HepG2 (cell line): ENCODE measurements around the gene SRF. TPM values are rescaled to one million over a fixed set of nuclear protein-coding genes. Genes with fewer than 3 reads are reported as not detected.

ENCODE experiments used
- CEBPG ChIP-seq: IDR thresholded peaks from 2 replicates; pipeline ENCODE4 v1.6.1; 2016
- EEA1 ChIP-seq: sonication (generic); formaldehyde crosslinking; IDR thresholded peaks from 2 replicates; pipeline ENCODE4 v1.5.1; 2020; ENCODE audit warnings: mild to moderate bottlenecking, missing genetic modification reagents, borderline replicate concordance
- FIP1L1 ChIP-seq: fragments of 200-400 bp; formaldehyde crosslinking; IDR thresholded peaks from 2 replicates; pipeline ENCODE4 v1.6.1; 2018; ENCODE audit warnings: low read depth, mild to moderate bottlenecking, low read length, moderate library complexity, borderline replicate concordance; ENCODE audit not compliant: insufficient read depth
- GFI1 ChIP-seq: sonication (generic); formaldehyde crosslinking; IDR thresholded peaks from 2 replicates; pipeline ENCODE4 v1.5.0; 2020; ENCODE audit warnings: missing genetic modification reagents, mild to moderate bottlenecking, borderline replicate concordance
- MED8 ChIP-seq: sonication (generic); formaldehyde crosslinking; IDR thresholded peaks from 2 replicates; pipeline ENCODE4 v1.8.1; 2023; ENCODE audit warnings: mild to moderate bottlenecking, missing genetic modification reagents; ENCODE audit not compliant: insufficient replicate concordance
- MZF1 ChIP-seq: sonication (generic); formaldehyde crosslinking; IDR thresholded peaks from 2 replicates; pipeline ENCODE4 v1.8.1; 2023; ENCODE audit warnings: mild to moderate bottlenecking, missing genetic modification reagents, borderline replicate concordance
- NR2F2 ChIP-seq: IDR thresholded peaks from 2 replicates; pipeline ENCODE4 v1.6.1; 2012; ENCODE audit warnings: low read depth, inconsistent platforms, borderline replicate concordance
- NRL ChIP-seq: sonication (generic); formaldehyde crosslinking; IDR thresholded peaks from 2 replicates; pipeline ENCODE4 v1.5.0; 2020; ENCODE audit warnings: missing genetic modification reagents, mild to moderate bottlenecking, moderate library complexity, borderline replicate concordance
- POLR2A ChIP-seq, 2 experiments: IDR thresholded peaks; 2 replicates each; pipeline ENCODE4 v1.6.1; 2011; ENCODE audit warnings: low read depth in 2 of 2, low read length in 2 of 2, mild to moderate bottlenecking in 1 of 2, moderate library complexity in 1 of 2; ENCODE audit not compliant: insufficient read depth in 1 of 2
- PTBP1 ChIP-seq: fragments of 200-400 bp; formaldehyde crosslinking; IDR thresholded peaks from 2 replicates; pipeline ENCODE4 v1.6.1; 2018; ENCODE audit warnings: low read length, low read depth; ENCODE audit not compliant: poor library complexity, severe bottlenecking
- SP2 ChIP-seq: sonication (generic); formaldehyde crosslinking; IDR thresholded peaks from 2 replicates; pipeline ENCODE4 v1.5.1; 2020; ENCODE audit warnings: mild to moderate bottlenecking, missing genetic modification reagents
- SP5 ChIP-seq: IDR thresholded peaks from 2 replicates; pipeline ENCODE4 v1.6.1; 2016; ENCODE audit warnings: low read depth, borderline replicate concordance
- ZNF12 ChIP-seq: sonication (generic); formaldehyde crosslinking; IDR thresholded peaks from 2 replicates; pipeline ENCODE4 v1.5.0; 2020; ENCODE audit warnings: missing genetic modification reagents
- ZNF367 ChIP-seq: sonication (generic); formaldehyde crosslinking; IDR thresholded peaks from 2 replicates; pipeline ENCODE4 v1.4.0; 2020; ENCODE audit warnings: missing genetic modification reagents, borderline replicate concordance
- ZNF891 ChIP-seq: sonication (generic); formaldehyde crosslinking; IDR thresholded peaks from 2 replicates; pipeline ENCODE4 v1.5.0; 2020; ENCODE audit warnings: mild to moderate bottlenecking, missing genetic modification reagents
- polyA plus RNA-seq, 8 experiments: library from polyadenylated mRNA; depleted of rRNA in 3 of 8; stranded (reverse) in 7 of 8; unstranded in 1 of 8; fragments of >200 nt; fragmentation: Illumina TruSeq in 4 of 8; extraction: Trizol in 4 of 8; gene quantifications; 2 replicates each; pipeline versions ENCODE4 v1.2.1 to v1.2.3, GENCODE V29; 2011 to 2016; ENCODE audit warnings: low read depth in 4 of 8, missing spikeins in 1 of 8, mixed read lengths in 1 of 8; ENCODE audit not compliant: insufficient read depth in 1 of 8
- total RNA-seq, 5 experiments: library from RNA; depleted of rRNA; stranded (reverse); fragments of >200 nt; fragmentation: Illumina TruSeq; extraction: Trizol; gene quantifications; 2 replicates each; pipeline ENCODE4 v1.2.3, GENCODE V29; 2016; ENCODE audit warnings: low read depth in 1 of 5
- TF ChIP-seq, protein P1 (sequence below): sonication (generic); formaldehyde crosslinking; IDR thresholded peaks from 2 replicates; pipeline ENCODE4 v1.8.0; 2022; ENCODE audit warnings: mild to moderate bottlenecking, missing genetic modification reagents, moderate library complexity
- TF ChIP-seq, protein P2 (sequence below): conservative IDR thresholded peaks from 2 replicates; pipeline ENCODE4 v1.6.1; 2018; ENCODE audit warnings: missing genetic modification reagents
- TF ChIP-seq, protein P3 (sequence below): sonication (generic); formaldehyde crosslinking; IDR thresholded peaks from 2 replicates; pipeline ENCODE4 v1.5.0; 2020; ENCODE audit warnings: missing genetic modification reagents
- TF ChIP-seq, protein P4 (sequence below), 2 experiments: sonication (generic) in 1 of 2; formaldehyde crosslinking in 1 of 2; IDR thresholded peaks; 2 replicates each; pipeline versions ENCODE4 v1.4.0 to v1.6.1; 2016 to 2020; ENCODE audit warnings: borderline replicate concordance in 1 of 2, low read depth in 1 of 2, mild to moderate bottlenecking in 1 of 2, missing genetic modification reagents in 1 of 2
- TF ChIP-seq, protein P5 (sequence below): IDR thresholded peaks from 2 replicates; pipeline ENCODE4 v1.6.1; 2018; ENCODE audit warnings: missing genetic modification reagents

The SRF gene
- total and polyA plus RNA-seq, 2 of the 13 experiments (the other 11 are each of a cell fraction or from before 2014, with no cell fraction given) = 25.5 to 44.1 TPM

DNA sequence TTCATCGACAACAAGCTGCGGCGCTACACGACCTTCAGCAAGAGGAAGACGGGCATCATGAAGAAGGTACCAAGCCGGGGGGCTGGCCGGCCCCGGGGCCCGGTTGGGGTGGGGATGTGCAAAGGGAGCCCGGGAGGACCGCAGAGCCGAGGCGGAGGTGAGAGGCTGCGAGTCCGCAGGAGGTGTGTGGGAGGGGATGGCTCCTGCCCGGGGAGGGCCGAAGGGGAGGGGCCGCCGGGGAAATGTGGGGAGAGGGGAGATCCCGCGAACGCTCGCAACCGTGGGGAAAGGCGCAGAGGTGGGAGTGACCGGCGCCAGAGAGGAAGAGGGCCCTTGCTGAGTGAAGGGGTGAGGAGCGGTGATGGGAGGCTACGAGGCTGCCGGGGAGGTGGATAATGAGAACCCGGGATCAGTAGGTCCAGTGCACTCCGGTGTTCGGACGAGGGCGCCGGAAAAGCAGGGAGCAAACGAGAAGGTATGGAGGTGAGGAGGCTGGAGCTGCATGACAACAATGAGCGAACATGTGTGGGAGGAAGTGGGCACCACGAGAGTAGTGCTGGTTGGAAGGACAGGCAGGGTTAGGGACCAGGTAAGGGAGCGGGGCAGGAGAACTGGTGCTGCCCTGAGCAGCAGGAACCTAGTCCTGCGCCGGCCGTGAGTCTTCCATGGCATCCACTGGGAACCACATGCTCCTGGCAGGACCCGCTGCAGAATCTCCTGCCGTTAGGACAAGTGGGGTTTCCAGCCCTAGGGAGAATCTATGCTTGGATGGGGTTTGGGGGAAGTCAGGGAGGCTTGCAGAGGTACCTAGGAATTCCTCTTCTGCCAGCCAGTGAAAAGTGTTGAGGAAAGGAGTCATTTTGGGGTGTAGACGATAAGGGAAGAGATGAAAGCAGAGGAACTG is 1.3 kb downstream of the SRF start (continued):
- TF ChIP-seq PTBP1 (no peak), ZNF367 (CRISPR knock-in tag) (no peak), FIP1L1 (no peak), CEBPG (no peak), ZNF12 (CRISPR knock-in tag) (no peak), ZNF891 (CRISPR knock-in tag) (no peak), MZF1 (CRISPR knock-in tag) (no peak), EEA1 (no peak; the same call in 1 of the 2 replicates), NR2F2 (no peak), POLR2A (IDR thresholded peaks at IDR 0.05; ENCODE audit: insufficient read depth in 1 of 2, low read depth in 2 of 2, low read length in 2 of 2) (0 out of 4 replicates have a peak, but pooled peaks of 1 of the 2 experiments have one; percentile 18), GFI1 (CRISPR knock-in tag) (no peak; the same call in 1 of the 2 replicates), SP2 (CRISPR knock-in tag) (peak; percentile 30; the same call in 1 of the 2 replicates), NRL (CRISPR knock-in tag) (no peak), MED8 (no peak), SP5 (CRISPR knock-in tag) (no peak)
- TF ChIP-seq, protein P1, sequence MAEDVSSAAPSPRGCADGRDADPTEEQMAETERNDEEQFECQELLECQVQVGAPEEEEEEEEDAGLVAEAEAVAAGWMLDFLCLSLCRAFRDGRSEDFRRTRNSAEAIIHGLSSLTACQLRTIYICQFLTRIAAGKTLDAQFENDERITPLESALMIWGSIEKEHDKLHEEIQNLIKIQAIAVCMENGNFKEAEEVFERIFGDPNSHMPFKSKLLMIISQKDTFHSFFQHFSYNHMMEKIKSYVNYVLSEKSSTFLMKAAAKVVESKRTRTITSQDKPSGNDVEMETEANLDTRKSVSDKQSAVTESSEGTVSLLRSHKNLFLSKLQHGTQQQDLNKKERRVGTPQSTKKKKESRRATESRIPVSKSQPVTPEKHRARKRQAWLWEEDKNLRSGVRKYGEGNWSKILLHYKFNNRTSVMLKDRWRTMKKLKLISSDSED = no peak
- TF ChIP-seq, protein P2, sequence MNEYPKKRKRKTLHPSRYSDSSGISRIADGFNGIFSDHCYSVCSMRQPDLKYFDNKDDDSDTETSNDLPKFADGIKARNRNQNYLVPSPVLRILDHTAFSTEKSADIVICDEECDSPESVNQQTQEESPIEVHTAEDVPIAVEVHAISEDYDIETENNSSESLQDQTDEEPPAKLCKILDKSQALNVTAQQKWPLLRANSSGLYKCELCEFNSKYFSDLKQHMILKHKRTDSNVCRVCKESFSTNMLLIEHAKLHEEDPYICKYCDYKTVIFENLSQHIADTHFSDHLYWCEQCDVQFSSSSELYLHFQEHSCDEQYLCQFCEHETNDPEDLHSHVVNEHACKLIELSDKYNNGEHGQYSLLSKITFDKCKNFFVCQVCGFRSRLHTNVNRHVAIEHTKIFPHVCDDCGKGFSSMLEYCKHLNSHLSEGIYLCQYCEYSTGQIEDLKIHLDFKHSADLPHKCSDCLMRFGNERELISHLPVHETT (CRISPR knock-in tag) = no peak
- TF ChIP-seq, protein P3, sequence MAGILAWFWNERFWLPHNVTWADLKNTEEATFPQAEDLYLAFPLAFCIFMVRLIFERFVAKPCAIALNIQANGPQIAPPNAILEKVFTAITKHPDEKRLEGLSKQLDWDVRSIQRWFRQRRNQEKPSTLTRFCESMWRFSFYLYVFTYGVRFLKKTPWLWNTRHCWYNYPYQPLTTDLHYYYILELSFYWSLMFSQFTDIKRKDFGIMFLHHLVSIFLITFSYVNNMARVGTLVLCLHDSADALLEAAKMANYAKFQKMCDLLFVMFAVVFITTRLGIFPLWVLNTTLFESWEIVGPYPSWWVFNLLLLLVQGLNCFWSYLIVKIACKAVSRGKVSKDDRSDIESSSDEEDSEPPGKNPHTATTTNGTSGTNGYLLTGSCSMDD (CRISPR knock-in tag) = no peak
- TF ChIP-seq, protein P4, sequence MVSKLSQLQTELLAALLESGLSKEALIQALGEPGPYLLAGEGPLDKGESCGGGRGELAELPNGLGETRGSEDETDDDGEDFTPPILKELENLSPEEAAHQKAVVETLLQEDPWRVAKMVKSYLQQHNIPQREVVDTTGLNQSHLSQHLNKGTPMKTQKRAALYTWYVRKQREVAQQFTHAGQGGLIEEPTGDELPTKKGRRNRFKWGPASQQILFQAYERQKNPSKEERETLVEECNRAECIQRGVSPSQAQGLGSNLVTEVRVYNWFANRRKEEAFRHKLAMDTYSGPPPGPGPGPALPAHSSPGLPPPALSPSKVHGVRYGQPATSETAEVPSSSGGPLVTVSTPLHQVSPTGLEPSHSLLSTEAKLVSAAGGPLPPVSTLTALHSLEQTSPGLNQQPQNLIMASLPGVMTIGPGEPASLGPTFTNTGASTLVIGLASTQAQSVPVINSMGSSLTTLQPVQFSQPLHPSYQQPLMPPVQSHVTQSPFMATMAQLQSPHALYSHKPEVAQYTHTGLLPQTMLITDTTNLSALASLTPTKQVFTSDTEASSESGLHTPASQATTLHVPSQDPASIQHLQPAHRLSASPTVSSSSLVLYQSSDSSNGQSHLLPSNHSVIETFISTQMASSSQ (IDR thresholded peaks at IDR 0.05; ENCODE audit: low read depth) = no peak
- TF ChIP-seq, protein P4 (CRISPR knock-in tag; IDR thresholded peaks at IDR 0.05; ENCODE audit: borderline replicate concordance) = peak; percentile 34
- TF ChIP-seq, protein P5, sequence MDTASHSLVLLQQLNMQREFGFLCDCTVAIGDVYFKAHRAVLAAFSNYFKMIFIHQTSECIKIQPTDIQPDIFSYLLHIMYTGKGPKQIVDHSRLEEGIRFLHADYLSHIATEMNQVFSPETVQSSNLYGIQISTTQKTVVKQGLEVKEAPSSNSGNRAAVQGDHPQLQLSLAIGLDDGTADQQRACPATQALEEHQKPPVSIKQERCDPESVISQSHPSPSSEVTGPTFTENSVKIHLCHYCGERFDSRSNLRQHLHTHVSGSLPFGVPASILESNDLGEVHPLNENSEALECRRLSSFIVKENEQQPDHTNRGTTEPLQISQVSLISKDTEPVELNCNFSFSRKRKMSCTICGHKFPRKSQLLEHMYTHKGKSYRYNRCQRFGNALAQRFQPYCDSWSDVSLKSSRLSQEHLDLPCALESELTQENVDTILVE (CRISPR knock-in tag) = no peak
